Hepatic stellate cell (primary cell): ENCODE data around the gene RIPOR3.
"Not testable (repeated sequence)": the region's sequence is repeated elsewhere in the genome, so short reads cannot be mapped to it uniquely, and the experiment has no call there.

ENCODE experiments used
- DNase-seq: peaks from one replicate; pipeline ENCODE4 v3.0.0; 2011; ENCODE audit warnings: low spot score

Gene RIPOR3

GRCh38 chr20:50571466-50571865, 119.9 kb downstream of the RIPOR3 start:
- no peak for DNase-seq

GRCh38 chr20:50569864-50570836, 121.2 kb downstream of the RIPOR3 start:
- DNase-seq, result no peak

- DNase-seq, result not testable (repeated sequence)
Observed at GRCh38 chr20:50569487-50569863, 121.9 kb downstream of the RIPOR3 start.

- no peak for DNase-seq
Observed at GRCh38 chr20:50568549-50568942, 122.8 kb downstream of the RIPOR3 start.

GRCh38 chr20:50567860-50568548, 123.3 kb downstream of the RIPOR3 start:
- DNase-seq, result no peak

- DNase-seq, result no peak
Observed at GRCh38 chr20:50565871-50566270, 125.5 kb downstream of the RIPOR3 start.

- no peak for DNase-seq
Observed at GRCh38 chr20:50565383-50565782, 126.0 kb downstream of the RIPOR3 start.

GRCh38 chr20:50563133-50563944, 128.0 kb downstream of the RIPOR3 start:
- no peak for DNase-seq

GRCh38 chr20:50562262-50562701, 129.1 kb downstream of the RIPOR3 start:
- DNase-seq, result no peak

GRCh38 chr20:50561379-50562078, 129.8 kb downstream of the RIPOR3 start:
- DNase-seq, result peak; percentile 88

GRCh38 chr20:50560867-50561266, 130.5 kb downstream of the RIPOR3 start:
- no peak for DNase-seq

GRCh38 chr20:50559856-50560638, 131.3 kb downstream of the RIPOR3 start:
- no peak for DNase-seq

GRCh38 chr20:50559149-50559548, 132.2 kb downstream of the RIPOR3 start:
- no peak for DNase-seq

- peak; percentile 76 for DNase-seq
Observed at GRCh38 chr20:50558483-50558925, 132.8 kb downstream of the RIPOR3 start.

GRCh38 chr20:50557549-50558134, 133.7 kb downstream of the RIPOR3 start:
- no peak for DNase-seq

- DNase-seq, result no peak
Observed at GRCh38 chr20:50555662-50556061, 135.7 kb downstream of the RIPOR3 start.

GRCh38 chr20:50554694-50555579, 136.4 kb downstream of the RIPOR3 start:
- no peak for DNase-seq

- no peak for DNase-seq
Observed at GRCh38 chr20:50552979-50553378, 138.4 kb downstream of the RIPOR3 start.

- DNase-seq, result no peak
Observed at GRCh38 chr20:50551288-50551687, 140.1 kb downstream of the RIPOR3 start.
